Measurements from ENCODE around the gene MAP3K2. TPM values are rescaled to one million over a fixed set of nuclear protein-coding genes. Genes with fewer than 3 reads are reported as not detected.

MAP3K2 gene
- total and polyA plus RNA-seq, 2 donors (not counting 3 experiments of a cell fraction or from before 2014, with no cell fraction given): 3.4 to 25.7 TPM

- Histone ChIP-seq H2AFZ (ENCODE audit: low read depth, low read length) (no peak overlapping the region), H3K9ac (replicated peaks; ENCODE audit: extremely low read depth, insufficient read depth, low read length) (no peak overlapping the region), H3K79me2 (ENCODE audit: control insufficient read depth, insufficient read depth, low read length) (no peaks in the 10 kb centered on the region), H3K4me3 (replicated peaks in 1 of 3; ENCODE audit: insufficient read depth in 1 of 3, low read depth in 1 of 3, low read length in 3 of 3) (no peak overlapping the region), H3K27me3 (ENCODE audit: control insufficient read depth in 2 of 2, insufficient read depth in 2 of 2, low read length in 2 of 2) (no peaks in the 10 kb centered on the region), H3K36me3 (ENCODE audit: control insufficient read depth in 2 of 2, extremely low read depth in 1 of 2, insufficient read depth in 2 of 2, low read length in 2 of 2) (no peaks in the 10 kb centered on the region), H3K9me3 (replicated peaks; ENCODE audit: control insufficient read depth, insufficient read depth, low read length) (no peaks in the 10 kb centered on the region), H4K20me1 (replicated peaks; ENCODE audit: control insufficient read depth, extremely low read depth, insufficient read depth, low read length) (no peaks in the 10 kb centered on the region), H3K9me1 (replicated peaks; ENCODE audit: control insufficient read depth, extremely low read depth, insufficient read depth, low read length) (no peaks in the 10 kb centered on the region), H3K4me2 (ENCODE audit: insufficient read depth, low read length) (no peak overlapping the region), H3K27ac (ENCODE audit: insufficient read depth, low read depth, low read length) (no peak overlapping the region), H3K4me1 (ENCODE audit: control insufficient read depth, extremely low read depth, insufficient read depth, low read length) (no peaks in the 10 kb centered on the region)
- ChIA-PET CTCF (interaction anchor here (1.1 to 1.9 kb wide), 2 partner anchors 123 to 149 kb away, joined by 3 to 7 read pairs; no protein-coding TSS in a partner anchor), POLR2A (no interaction called here)
- DNase-seq (ENCODE audit: low read depth, low spot score) (no peak), FAIRE-seq (no peak)
- dilution Hi-C loops (cut with MboI; ENCODE audit: extremely low pct_ligation_motif_present, low sequenced_read_pairs): no loop called here
- intact Hi-C loops (cut with micrococcal nuclease): no loop called here
- no peak for TF ChIP-seq POLR2AphosphoS5 (IDR thresholded peaks at IDR 0.05; ENCODE audit: insufficient read depth, low read depth, low read length)
- no peak for TF ChIP-seq MYC (IDR thresholded peaks at IDR 0.05; ENCODE audit: low read depth, low read length)
- TF ChIP-seq JUN (IDR thresholded peaks at IDR 0.05; ENCODE audit: borderline replicate concordance, insufficient read depth, insufficient read length, low read depth): no peak
- TF ChIP-seq GATA2 (IDR thresholded peaks at IDR 0.05; ENCODE audit: insufficient read depth, insufficient read length, low read depth, low read length): no peak
- TF ChIP-seq MAX (IDR thresholded peaks at IDR 0.05; ENCODE audit: insufficient read depth, insufficient read length): no peak
- no peak for TF ChIP-seq EZH2 (IDR thresholded peaks at IDR 0.05; ENCODE audit: borderline replicate concordance, low read depth, low read length, severe bottlenecking)
- TF ChIP-seq POLR2A (IDR thresholded peaks at IDR 0.05; ENCODE audit: low read depth, low read length): no peak
- TF ChIP-seq FOS (IDR thresholded peaks at IDR 0.05; ENCODE audit: borderline replicate concordance, insufficient read depth, low read length): no peak
- TF ChIP-seq CTCF (IDR thresholded peaks at IDR 0.05; ENCODE audit: extremely low read depth in 1 of 2, insufficient read depth in 1 of 2, low read depth in 1 of 2, low read length in 2 of 2): no peak
- BruUV-seq (replicated peaks): no TSS peak
These were observed 57.0 kb downstream of the MAP3K2 start for GRCh38 chr2:127330753-127331152.
